ENCODE results near the gene ACTMAP. TPM values are rescaled to one million over a fixed set of nuclear protein-coding genes. Genes with fewer than 3 reads are reported as not detected.

The ACTMAP gene
- total RNA-seq, 1 experiment from 2014 or later = 27.7 TPM

DNA sequence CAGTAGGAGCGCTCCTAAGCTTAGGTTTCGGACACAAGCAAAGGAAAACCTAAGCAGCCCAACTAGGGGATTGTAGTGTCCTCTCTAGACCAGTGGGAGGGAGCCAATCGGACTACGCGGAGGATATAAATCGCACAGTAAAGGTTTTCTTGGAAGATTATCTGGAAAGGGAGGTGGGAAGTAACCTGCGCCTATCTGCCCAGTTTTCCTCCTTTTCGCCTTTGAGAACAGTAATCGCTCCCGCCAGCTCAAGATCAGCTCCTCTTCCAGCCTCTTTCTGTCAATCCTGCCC lies 27.3 kb upstream of the ACTMAP start:
- H2AFZ ChIP-seq (ENCODE audit: low read length) = no peak overlapping the region
- WGBS (ENCODE audit: extremely low coverage, insufficient read length, low lambda C conversion rate) = no CpG with 5 or more reads among the region's 10 CpGs
- no peaks in the 10 kb centered on the region for H3K9me3 ChIP-seq (ENCODE audit: control insufficient read depth, low read depth, low read length)
- H2BK12ac ChIP-seq (ENCODE audit: insufficient read length, low read depth, low read length) = peak overlapping the region; percentile 5
- H3K27ac Mint-ChIP-seq = peak overlapping the region; percentile 100
- peaks cover 23 to 33% of the 10 kb centered on the region in 2 experiments for H3K4me1 Mint-ChIP-seq
- peak overlapping the region; percentile 70 for H3K9ac ChIP-seq (ENCODE audit: extremely low read depth, insufficient read length, low read length)
- no peaks in the 10 kb centered on the region; a peak in 1 of 5 replicates for H3K9me3 Mint-ChIP-seq
- no peak overlapping the region for H3K23ac ChIP-seq (ENCODE audit: insufficient read length, low read depth, low read length)
- no peaks in the 10 kb centered on the region for H3K79me1 ChIP-seq (ENCODE audit: insufficient read depth, low read depth, low read length, poor library complexity, severe bottlenecking)
- 0 out of 2 replicates have a peak, but pooled peaks cover 2% of the 10 kb centered on the region for H3K4me1 ChIP-seq (ENCODE audit: insufficient read depth, low read length)
- no peak for DNase-seq
- no peak overlapping the region for H2BK15ac ChIP-seq (ENCODE audit: low read depth, low read length)
- H2BK5ac ChIP-seq (ENCODE audit: insufficient read length, low read length) = peak overlapping the region; percentile 55
- H3K27me3 ChIP-seq (ENCODE audit: insufficient read depth, low read length) = no peaks in the 10 kb centered on the region
- H3K27me3 Mint-ChIP-seq (ENCODE audit: low read depth) = no peaks in the 10 kb centered on the region
- H3K23me2 ChIP-seq (ENCODE audit: insufficient read length, low read depth, low read length, poor library complexity, severe bottlenecking) = peaks cover 4% of the 10 kb centered on the region
- TF ChIP-seq, protein P1, sequence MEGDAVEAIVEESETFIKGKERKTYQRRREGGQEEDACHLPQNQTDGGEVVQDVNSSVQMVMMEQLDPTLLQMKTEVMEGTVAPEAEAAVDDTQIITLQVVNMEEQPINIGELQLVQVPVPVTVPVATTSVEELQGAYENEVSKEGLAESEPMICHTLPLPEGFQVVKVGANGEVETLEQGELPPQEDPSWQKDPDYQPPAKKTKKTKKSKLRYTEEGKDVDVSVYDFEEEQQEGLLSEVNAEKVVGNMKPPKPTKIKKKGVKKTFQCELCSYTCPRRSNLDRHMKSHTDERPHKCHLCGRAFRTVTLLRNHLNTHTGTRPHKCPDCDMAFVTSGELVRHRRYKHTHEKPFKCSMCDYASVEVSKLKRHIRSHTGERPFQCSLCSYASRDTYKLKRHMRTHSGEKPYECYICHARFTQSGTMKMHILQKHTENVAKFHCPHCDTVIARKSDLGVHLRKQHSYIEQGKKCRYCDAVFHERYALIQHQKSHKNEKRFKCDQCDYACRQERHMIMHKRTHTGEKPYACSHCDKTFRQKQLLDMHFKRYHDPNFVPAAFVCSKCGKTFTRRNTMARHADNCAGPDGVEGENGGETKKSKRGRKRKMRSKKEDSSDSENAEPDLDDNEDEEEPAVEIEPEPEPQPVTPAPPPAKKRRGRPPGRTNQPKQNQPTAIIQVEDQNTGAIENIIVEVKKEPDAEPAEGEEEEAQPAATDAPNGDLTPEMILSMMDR (conservative IDR thresholded peaks at IDR 0.05) = no peak
- H4K91ac ChIP-seq (ENCODE audit: insufficient read length, low read depth, low read length) = no peak overlapping the region
- peak overlapping the region; percentile 85 to 86 for H3K4me3 Mint-ChIP-seq
- peak overlapping the region; percentile 41 for H3T11ph ChIP-seq (ENCODE audit: low read length)
- H4K8ac ChIP-seq (replicated peaks; ENCODE audit: insufficient read length, low read depth, low read length) = no peak overlapping the region
- no peak overlapping the region for H2BK20ac ChIP-seq (ENCODE audit: low read depth, low read length, poor library complexity, severe bottlenecking)
- no peaks in the 10 kb centered on the region for H4K20me1 ChIP-seq (ENCODE audit: control insufficient read depth, insufficient read depth, insufficient read length)
- peak overlapping the region; percentile 87 for H2BK120ac ChIP-seq (ENCODE audit: low read depth, low read length, poor library complexity, severe bottlenecking)
- peaks cover 2 to 6% (median 6%) of the 10 kb centered on the region in 3 experiments; a peak in 5 of 7 replicates for H3K36me3 Mint-ChIP-seq (ENCODE audit: insufficient read depth in 1 of 3, low read depth in 3 of 3)
- peak overlapping the region; percentile 25 for H3K56ac ChIP-seq (ENCODE audit: insufficient read length, low read depth, low read length)
- no peaks in the 10 kb centered on the region for H3K79me2 ChIP-seq (ENCODE audit: insufficient read depth, low read length)
- H2AK5ac ChIP-seq (ENCODE audit: insufficient read length, low read length) = no peak overlapping the region
- H3K14ac ChIP-seq (ENCODE audit: insufficient read depth, low read length) = peak overlapping the region; percentile 81; the same call in 1 of the 2 replicates
- no peak overlapping the region; the same call in 1 of the 2 replicates for H3K4ac ChIP-seq (ENCODE audit: low read depth, low read length)
- peak overlapping the region; percentile 99 for H3K27ac ChIP-seq (ENCODE audit: insufficient read length, low read depth, low read length)
- peak overlapping the region; percentile 80 for H3K4me2 ChIP-seq (ENCODE audit: insufficient read depth, insufficient read length, low read length)
- H4K5ac ChIP-seq (ENCODE audit: insufficient read length, low read depth, low read length) = no peak overlapping the region
- H3K18ac ChIP-seq (ENCODE audit: insufficient read length, low read depth, low read length) = peak overlapping the region; percentile 94

Data from H9 (cell line).